Kidney epithelial cell (primary cell): ENCODE measurements around the gene HIRA. TPM values are rescaled to one million over a fixed set of nuclear protein-coding genes. Genes with fewer than 3 reads are reported as not detected.

Source experiments
- DNase-seq: peaks from one replicate; pipeline ENCODE4 v3.0.0-alpha.2; 2010; ENCODE audit warnings: low read depth
- H3K27me3 ChIP-seq: 2 replicates; pipeline ENCODE4 v1.6.0; 2011; ENCODE audit warnings: low read length; ENCODE audit not compliant: control insufficient read depth, insufficient read depth
- H3K36me3 ChIP-seq: 2 replicates; pipeline ENCODE4 v1.5.1; 2011; ENCODE audit warnings: low read length; ENCODE audit not compliant: control insufficient read depth, insufficient read depth
- H3K4me3 ChIP-seq: 2 replicates; pipeline ENCODE4 v1.5.1; 2011; ENCODE audit warnings: low read depth, mild to moderate bottlenecking, control low read depth, low read length
- total RNA-seq: library from RNA; depleted of rRNA; stranded (reverse); fragments of >200 nt; gene quantifications from 2 replicates; pipeline ENCODE4 v1.2.3, GENCODE V29; 2015
- TF ChIP-seq, protein P1 (sequence below): IDR thresholded peaks from 2 replicates; pipeline ENCODE4 v1.5.1; 2011; ENCODE audit warnings: mild to moderate bottlenecking, moderate library complexity, low read length, control low read depth, inconsistent platforms; ENCODE audit not compliant: insufficient read depth, poor library complexity, severe bottlenecking

Gene HIRA
- total RNA-seq, 1 donor from 2014 or later: 31.8 TPM

- no peak for DNase-seq
- Histone ChIP-seq H3K27me3 (no peaks in the 10 kb centered on the region), H3K36me3 (peaks cover 7% of the 10 kb centered on the region), H3K4me3 (no peak overlapping the region)
- TF ChIP-seq, protein P1, sequence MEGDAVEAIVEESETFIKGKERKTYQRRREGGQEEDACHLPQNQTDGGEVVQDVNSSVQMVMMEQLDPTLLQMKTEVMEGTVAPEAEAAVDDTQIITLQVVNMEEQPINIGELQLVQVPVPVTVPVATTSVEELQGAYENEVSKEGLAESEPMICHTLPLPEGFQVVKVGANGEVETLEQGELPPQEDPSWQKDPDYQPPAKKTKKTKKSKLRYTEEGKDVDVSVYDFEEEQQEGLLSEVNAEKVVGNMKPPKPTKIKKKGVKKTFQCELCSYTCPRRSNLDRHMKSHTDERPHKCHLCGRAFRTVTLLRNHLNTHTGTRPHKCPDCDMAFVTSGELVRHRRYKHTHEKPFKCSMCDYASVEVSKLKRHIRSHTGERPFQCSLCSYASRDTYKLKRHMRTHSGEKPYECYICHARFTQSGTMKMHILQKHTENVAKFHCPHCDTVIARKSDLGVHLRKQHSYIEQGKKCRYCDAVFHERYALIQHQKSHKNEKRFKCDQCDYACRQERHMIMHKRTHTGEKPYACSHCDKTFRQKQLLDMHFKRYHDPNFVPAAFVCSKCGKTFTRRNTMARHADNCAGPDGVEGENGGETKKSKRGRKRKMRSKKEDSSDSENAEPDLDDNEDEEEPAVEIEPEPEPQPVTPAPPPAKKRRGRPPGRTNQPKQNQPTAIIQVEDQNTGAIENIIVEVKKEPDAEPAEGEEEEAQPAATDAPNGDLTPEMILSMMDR: no peak
Measured at GRCh38 chr22:19471572-19471971, 40.0 kb upstream of the HIRA start.

DNA sequence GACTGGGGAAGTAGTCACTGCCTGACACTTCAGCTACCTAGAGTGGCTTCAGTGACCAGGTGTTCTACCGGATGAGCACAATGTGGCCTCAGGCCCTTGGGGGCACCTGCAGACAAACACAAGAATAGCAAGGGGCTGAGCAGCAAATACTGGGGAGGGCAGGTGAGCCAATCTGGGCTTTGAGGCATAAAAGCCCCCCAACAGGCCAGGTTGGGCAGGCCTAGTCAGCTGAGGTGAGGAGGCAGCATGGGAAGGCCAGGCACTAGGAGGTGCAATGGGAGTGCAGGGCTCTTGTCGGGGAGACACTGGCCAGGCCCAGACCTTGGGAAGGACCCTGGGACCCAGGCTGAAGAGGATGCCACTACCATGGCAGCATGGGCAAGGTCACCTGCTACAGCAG lies 38.5 kb upstream of the HIRA start:
- Histone ChIP-seq H3K36me3 (peaks cover 9% of the 10 kb centered on the region), H3K4me3 (no peak overlapping the region), H3K27me3 (no peaks in the 10 kb centered on the region)
- TF ChIP-seq, protein P1: no peak
- DNase-seq: no peak

DNA sequence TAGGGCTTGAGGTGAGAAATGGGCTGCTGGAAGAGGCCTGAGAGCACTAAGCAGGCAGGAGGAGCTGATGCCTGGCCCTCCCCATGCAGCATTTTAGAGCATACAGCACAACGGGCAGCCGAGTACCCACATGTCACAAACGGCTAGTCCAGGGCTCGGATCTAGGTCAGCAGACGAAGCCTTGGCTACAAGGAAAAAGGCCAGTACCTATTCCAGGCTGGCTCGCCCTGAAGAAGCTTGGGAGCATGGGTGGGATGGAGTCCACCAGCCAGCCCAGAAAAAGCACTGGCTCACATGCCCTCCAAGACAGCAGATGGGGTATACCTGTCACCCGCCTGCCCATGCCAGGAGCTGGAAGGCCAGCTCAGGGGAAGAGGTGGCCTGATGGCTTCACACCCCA lies 37.9 kb upstream of the HIRA start:
- TF ChIP-seq, protein P1: no peak
- no peak for DNase-seq
- Histone ChIP-seq H3K27me3 (no peaks in the 10 kb centered on the region), H3K36me3 (peaks cover 9% of the 10 kb centered on the region), H3K4me3 (no peak overlapping the region)

GRCh38 chr22:19467912-19468311 lies 36.4 kb upstream of the HIRA start:
- DNase-seq: no peak
- Histone ChIP-seq H3K36me3 (peaks cover 7% of the 10 kb centered on the region), H3K4me3 (no peak overlapping the region), H3K27me3 (no peaks in the 10 kb centered on the region)
- TF ChIP-seq, protein P1: no peak

DNA sequence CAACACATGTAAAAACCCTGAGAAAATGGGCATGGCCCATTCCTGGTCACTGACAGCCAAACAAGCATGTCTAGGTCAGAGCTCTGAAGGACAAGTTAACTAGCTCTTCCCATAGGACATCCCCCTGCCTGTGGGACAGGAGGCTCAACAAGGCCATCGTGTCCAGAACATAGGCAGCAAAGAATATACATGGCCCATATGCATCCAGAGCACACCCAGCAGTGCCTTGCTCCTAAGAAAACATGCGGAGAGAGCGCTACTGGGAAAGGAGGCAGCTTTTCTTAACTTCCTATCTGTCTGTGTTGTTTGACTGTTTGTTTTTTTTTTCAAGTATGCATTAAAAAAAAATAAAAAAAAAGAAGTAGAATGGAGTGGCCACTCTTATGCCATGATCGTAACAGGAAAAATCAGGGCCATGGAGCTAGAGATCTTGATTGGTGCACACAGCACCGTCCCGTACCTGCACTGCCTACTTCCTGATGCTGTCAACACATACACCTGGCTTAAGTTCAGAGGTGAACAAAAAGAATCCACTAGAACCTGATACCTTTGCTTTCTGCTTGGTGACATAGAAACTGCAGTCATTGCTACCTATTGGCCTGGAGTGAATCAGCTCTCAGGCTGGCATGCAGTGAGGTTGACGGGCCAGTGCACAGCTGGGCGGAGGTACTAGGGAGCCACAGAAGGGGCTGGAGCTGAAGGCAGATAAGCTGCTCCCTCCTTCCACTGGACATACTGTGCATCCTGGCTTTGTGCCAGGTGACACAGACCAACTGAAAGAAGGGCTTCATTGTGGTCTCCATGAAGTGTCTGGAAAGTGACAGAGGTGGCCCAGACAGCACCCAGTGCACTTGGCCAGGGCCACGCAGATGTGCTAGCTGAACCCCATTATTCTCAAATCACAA lies 35.6 kb upstream of the HIRA start:
- no peak overlapping the region for H3K4me3 ChIP-seq
- no peak for DNase-seq
- H3K27me3 ChIP-seq: no peaks in the 10 kb centered on the region
- TF ChIP-seq, protein P1: no peak
- H3K36me3 ChIP-seq: peaks cover 7% of the 10 kb centered on the region

DNA sequence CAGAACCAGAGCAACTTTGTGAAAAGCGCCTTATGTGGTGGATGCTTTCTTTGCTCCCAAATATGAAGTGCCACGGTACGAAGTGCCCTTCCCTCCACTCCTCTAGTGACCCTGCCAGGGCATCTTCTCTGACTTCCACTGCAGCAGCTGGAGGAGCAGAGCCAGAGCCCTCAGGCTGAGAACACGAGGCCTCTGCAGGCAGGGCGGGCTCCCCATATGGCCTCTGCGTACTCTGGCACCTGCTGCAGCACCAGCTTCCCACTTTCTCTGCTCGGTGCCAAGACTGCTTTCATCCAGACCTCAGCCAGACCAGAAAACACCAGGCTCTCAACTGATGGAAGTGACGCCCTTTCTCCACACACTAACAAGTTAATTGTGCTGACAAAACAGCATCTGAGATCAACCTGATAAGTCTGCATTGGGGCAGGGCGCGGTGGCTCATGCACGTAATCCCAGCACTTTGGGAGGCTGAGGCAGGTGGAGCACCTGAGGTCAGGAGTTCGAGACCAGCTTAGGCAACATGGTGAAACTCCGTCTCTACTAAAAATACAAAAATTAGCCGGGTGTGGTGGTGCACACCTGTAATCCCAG lies 34.7 kb upstream of the HIRA start:
- Histone ChIP-seq H3K27me3 (no peaks in the 10 kb centered on the region), H3K4me3 (no peak overlapping the region), H3K36me3 (peaks cover 7% of the 10 kb centered on the region)
- no peak for DNase-seq
- TF ChIP-seq, protein P1: no peak
